GM10266 (cell line): ENCODE measurements around the gene KRT10.

Source experiments
- DNase-seq: peaks from one replicate; pipeline ENCODE4 v3.0.0; 2012; ENCODE audit errors: extremely low spot score
- CTCF ChIP-seq: IDR thresholded peaks from 2 replicates; pipeline ENCODE4 v1.5.1; 2012; ENCODE audit warnings: mild to moderate bottlenecking, low read depth; ENCODE audit not compliant: control insufficient read depth, insufficient read depth; ENCODE audit errors: missing control alignments

KRT10 gene

GRCh38 chr17:40822132-40822812 lies at the start of gene KRT10:
KRT10 (minus strand) TSS chr17:40822614; CDS start chr17:40822585, 29 bp downstream.
- TF ChIP-seq CTCF = no peak
- DNase-seq = no peak

GRCh38 chr17:40871316-40871715 lies 48.9 kb upstream of the KRT10 start:
- no peak for DNase-seq
- TF ChIP-seq CTCF = no peak

- no peak for DNase-seq
- no peak for TF ChIP-seq CTCF
These were observed 47.7 kb upstream of the KRT10 start for GRCh38 chr17:40870136-40870535.

GRCh38 chr17:40866838-40867237 lies 44.4 kb upstream of the KRT10 start, which contains the start of gene KRT12:
KRT12 (minus strand) TSS chr17:40867223; CDS start chr17:40867186, 37 bp downstream.
- DNase-seq = no peak
- no peak for TF ChIP-seq CTCF

GRCh38 chr17:40864661-40865390 lies 42.4 kb upstream of the KRT10 start:
- DNase-seq = no peak
- no peak for TF ChIP-seq CTCF

- TF ChIP-seq CTCF = no peak
- no peak for DNase-seq
These were observed 40.7 kb upstream of the KRT10 start for GRCh38 chr17:40862985-40863733.
